ENCODE results near the gene CLEC18B.
A peak's percentile ranks its signal among the peaks of the same experiment; 100 is the strongest.
"Not testable (repeated sequence)": the region's sequence is repeated elsewhere in the genome, so short reads cannot be mapped to it uniquely, and the experiment has no call there.

The CLEC18B gene

DNA sequence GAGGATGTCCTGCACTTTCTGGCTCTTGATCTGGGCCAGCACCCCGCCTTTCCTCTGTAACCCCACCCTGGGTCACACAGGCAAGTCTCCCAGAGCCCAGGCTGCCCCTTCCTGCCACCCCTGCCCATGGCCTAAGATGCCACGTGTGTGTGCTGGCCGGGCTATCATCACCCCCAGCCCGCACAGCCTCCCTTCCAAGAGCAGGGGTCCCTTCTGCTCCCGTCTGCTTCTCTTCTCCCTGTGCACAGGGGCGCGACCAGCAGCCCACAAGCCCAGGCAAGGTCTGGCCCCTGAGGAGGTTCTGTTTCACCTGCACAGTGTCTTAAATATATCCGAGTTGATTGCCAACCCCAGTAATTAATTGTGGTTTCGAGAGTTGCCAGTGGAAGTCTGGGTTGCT lies 10.3 kb downstream of the CLEC18B start:
- DNase-seq; in situ Hi-C loops (cut with HindIII; ENCODE audit: low pct_ligation_motif_present, low pct_unique_long_range_greater_than_20kb, low sequenced_read_pairs): not testable (repeated sequence)

GRCh38 chr16:74410057-74410957 lies 11.0 kb downstream of the CLEC18B start:
- in situ Hi-C loops (cut with HindIII; ENCODE audit: low pct_ligation_motif_present, low pct_unique_long_range_greater_than_20kb, low sequenced_read_pairs); DNase-seq: not testable (repeated sequence)

GRCh38 chr16:74409185-74409981 lies 11.9 kb downstream of the CLEC18B start:
- in situ Hi-C loops (cut with HindIII; ENCODE audit: low pct_ligation_motif_present, low pct_unique_long_range_greater_than_20kb, low sequenced_read_pairs); DNase-seq: not testable (repeated sequence)

DNA sequence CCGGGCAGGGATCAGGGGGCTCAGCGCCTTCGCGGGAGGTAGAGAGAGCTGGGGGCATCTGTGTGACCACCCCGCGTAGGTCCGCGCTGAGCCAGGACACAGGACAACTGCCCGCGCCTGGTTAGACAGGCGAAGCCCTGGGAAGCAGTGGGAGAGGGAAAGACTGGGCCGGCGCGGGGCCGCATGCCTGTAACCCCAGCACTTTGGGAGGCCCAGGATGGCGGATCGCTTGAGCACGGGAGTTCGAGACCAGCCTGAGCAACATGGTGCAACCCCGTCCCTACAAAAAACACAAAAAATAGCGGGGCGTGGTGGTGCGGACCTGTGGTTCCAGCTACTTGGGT lies 13.9 kb downstream of the CLEC18B start:
- DNase-seq; in situ Hi-C loops (cut with HindIII; ENCODE audit: low pct_ligation_motif_present, low pct_unique_long_range_greater_than_20kb, low sequenced_read_pairs): not testable (repeated sequence)

- DNase-seq; in situ Hi-C loops (cut with HindIII; ENCODE audit: low pct_ligation_motif_present, low pct_unique_long_range_greater_than_20kb, low sequenced_read_pairs): not testable (repeated sequence)
Observed at GRCh38 chr16:74406600-74407361, 14.5 kb downstream of the CLEC18B start.

DNA sequence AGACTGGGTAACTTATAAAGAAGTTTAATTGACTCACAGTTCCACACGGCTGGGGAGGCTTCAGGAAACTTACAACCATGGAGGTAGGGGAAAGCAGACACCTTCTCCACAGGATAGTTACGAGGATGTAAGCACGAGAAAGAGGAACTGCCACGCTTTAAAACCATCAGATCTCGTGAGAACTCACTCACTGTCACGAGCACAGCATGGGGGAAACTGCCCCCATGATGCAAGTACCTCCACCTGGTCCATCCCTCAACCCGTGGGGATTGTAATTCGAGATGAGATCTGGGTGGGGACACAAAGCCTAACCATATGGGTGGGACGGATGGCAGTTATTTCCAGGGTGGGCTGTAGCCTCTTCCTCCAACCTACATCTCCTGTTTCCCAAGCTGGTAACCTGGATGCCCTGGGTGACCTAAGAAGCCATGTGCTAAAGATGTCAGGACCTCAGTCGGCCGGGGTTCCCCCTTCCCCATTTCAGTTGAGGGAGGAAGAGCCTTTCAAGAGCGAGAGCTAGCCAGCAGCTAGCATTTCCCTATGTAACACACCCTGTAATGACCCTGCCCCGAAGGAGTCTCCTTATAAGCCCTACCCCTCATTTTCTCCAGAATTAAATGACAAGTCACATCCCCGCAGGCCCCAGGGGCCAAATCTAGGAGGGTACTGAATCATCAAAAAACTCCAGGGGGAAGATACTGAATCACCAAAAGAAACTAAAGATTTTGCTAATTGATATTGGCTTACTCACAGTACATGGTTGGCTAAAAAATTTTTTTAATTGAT lies 16.9 kb downstream of the CLEC18B start:
- in situ Hi-C loops (cut with HindIII; ENCODE audit: low pct_ligation_motif_present, low pct_unique_long_range_greater_than_20kb, low sequenced_read_pairs); DNase-seq: not testable (repeated sequence)

DNA sequence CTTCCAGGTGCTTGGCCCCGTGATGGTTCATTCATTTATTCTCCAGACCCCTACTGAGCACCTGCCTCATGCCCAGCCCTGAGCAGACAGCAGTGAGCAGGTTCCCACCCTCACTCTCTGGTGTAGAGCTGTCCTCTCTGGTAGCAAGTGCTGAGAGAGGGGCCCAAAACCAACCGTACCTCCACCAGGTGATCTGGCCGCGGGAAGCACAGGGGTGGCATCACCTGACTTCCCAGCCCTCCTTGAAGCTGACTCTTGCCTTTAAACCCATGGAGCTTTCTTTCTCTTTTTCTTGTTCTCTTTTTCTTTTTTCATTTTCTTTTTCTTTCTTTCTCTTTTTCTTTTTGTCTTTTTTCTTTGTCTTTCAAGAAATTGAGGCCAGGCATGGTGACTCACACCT lies 21.0 kb downstream of the CLEC18B start:
- peak; percentile 0 for DNase-seq
- in situ Hi-C loops (cut with HindIII; ENCODE audit: low pct_ligation_motif_present, low pct_unique_long_range_greater_than_20kb, low sequenced_read_pairs), result not testable (repeated sequence)

- in situ Hi-C loops (cut with HindIII; ENCODE audit: low pct_ligation_motif_present, low pct_unique_long_range_greater_than_20kb, low sequenced_read_pairs); DNase-seq: not testable (repeated sequence)
Observed at GRCh38 chr16:74398212-74398895, 22.9 kb downstream of the CLEC18B start.

DNA sequence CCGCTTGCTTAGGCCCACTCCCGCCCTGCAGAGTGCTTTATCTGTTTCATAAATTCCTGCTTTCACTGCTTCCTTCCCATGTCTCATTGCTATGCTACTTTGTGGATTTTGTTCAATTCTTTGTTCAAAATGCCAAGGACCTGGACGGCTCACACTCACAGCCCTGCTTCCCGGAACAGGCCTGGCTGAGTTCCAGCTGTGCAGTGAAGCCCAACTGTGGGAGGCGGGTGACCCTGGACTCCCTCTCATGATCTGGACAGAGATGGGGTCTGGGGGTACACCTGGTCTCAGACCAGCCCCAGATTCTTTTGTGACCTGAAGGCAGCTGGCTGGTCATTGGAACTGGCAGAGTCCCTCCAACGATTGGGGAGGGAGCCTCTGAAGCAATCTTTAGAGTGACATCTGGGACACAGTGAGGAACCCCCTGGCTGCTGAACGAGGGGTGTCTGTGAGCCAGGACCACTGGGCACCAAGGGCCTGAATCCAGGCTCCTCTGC lies 24.7 kb downstream of the CLEC18B start:
- in situ Hi-C loops (cut with HindIII; ENCODE audit: low pct_ligation_motif_present, low pct_unique_long_range_greater_than_20kb, low sequenced_read_pairs), result not testable (repeated sequence)

GRCh38 chr16:74394604-74395003 lies 26.7 kb downstream of the CLEC18B start:
- DNase-seq; in situ Hi-C loops (cut with HindIII; ENCODE audit: low pct_ligation_motif_present, low pct_unique_long_range_greater_than_20kb, low sequenced_read_pairs): not testable (repeated sequence)

More for the DNA sequence above, 24.7 kb downstream of the CLEC18B start:
- peak; percentile 44 for DNase-seq

- DNase-seq, result not testable (repeated sequence)
Observed at GRCh38 chr16:74394131-74394530, 27.1 kb downstream of the CLEC18B start.

DNA sequence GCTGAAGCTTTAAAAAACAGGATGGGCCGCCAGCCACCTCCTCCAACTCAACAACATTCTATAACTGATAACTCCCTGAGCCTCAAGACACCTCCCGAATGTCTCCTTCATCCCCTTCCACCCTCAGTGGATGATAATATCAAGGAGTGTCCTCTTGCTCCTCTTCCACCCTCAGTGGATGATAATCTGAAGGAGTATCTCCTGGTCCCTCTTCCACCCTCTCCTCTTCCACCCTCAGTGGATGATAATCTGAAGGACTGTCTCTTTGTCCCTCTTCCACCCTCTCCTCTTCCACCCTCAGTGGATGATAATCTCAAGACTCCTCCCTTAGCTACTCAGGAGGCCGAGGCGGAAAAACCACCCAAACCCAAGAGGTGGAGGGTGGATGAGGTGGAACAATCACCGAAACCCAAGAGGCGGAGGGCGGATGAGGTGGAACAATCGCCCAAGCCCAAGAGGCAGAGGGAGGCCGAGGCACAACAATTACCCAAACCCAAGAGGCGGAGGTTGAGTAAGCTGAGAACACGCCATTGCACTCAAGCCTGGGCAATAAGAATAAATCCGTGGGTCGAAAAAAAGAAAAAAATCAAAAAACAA lies 29.7 kb downstream of the CLEC18B start:
- in situ Hi-C loops (cut with HindIII; ENCODE audit: low pct_ligation_motif_present, low pct_unique_long_range_greater_than_20kb, low sequenced_read_pairs), result not testable (repeated sequence)

More at GRCh38 chr16:74394131-74394530, 27.1 kb downstream of the CLEC18B start:
- in situ Hi-C loops (cut with HindIII; ENCODE audit: low pct_ligation_motif_present, low pct_unique_long_range_greater_than_20kb, low sequenced_read_pairs), result not testable (repeated sequence)

DNA sequence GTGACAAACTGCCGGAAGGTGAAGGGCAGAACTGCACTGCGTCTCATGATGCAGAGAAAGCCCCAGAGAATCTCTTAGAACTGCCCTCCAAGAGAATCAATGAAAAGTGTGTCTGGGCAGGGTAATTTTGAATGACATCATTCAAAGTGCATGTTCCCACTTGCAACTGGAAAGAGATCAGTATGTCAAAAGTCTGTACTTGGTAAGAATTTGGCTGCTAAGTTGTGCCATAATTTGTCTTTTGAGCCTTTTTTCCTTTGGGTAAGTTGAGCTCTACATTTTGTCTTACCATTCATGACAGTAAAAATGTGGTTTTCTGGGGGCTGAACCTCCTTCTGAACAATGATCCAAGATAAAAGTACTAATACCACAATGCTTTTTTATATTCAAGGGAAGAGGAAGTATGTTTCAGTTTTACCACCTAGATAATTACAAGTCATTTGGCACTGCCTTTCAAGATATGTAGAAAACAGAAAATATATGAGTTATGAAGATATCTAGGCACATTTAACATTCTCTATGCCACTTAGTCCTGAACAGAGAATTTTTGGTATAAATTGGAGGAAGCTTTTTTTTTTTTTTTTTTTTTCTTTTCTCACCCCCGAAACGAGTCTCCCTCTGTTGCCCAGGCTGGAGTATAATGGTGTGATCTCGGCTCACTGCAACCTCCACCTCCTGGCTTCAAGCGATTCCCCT lies 38.8 kb downstream of the CLEC18B start:
- DNase-seq; in situ Hi-C loops (cut with HindIII; ENCODE audit: low pct_ligation_motif_present, low pct_unique_long_range_greater_than_20kb, low sequenced_read_pairs): not testable (repeated sequence)

More for the DNA sequence above, 29.7 kb downstream of the CLEC18B start:
- DNase-seq, result peak; percentile 0

- in situ Hi-C loops (cut with HindIII; ENCODE audit: low pct_ligation_motif_present, low pct_unique_long_range_greater_than_20kb, low sequenced_read_pairs); DNase-seq: not testable (repeated sequence)
Observed at GRCh38 chr16:74373847-74374184, 47.5 kb downstream of the CLEC18B start.

DNA sequence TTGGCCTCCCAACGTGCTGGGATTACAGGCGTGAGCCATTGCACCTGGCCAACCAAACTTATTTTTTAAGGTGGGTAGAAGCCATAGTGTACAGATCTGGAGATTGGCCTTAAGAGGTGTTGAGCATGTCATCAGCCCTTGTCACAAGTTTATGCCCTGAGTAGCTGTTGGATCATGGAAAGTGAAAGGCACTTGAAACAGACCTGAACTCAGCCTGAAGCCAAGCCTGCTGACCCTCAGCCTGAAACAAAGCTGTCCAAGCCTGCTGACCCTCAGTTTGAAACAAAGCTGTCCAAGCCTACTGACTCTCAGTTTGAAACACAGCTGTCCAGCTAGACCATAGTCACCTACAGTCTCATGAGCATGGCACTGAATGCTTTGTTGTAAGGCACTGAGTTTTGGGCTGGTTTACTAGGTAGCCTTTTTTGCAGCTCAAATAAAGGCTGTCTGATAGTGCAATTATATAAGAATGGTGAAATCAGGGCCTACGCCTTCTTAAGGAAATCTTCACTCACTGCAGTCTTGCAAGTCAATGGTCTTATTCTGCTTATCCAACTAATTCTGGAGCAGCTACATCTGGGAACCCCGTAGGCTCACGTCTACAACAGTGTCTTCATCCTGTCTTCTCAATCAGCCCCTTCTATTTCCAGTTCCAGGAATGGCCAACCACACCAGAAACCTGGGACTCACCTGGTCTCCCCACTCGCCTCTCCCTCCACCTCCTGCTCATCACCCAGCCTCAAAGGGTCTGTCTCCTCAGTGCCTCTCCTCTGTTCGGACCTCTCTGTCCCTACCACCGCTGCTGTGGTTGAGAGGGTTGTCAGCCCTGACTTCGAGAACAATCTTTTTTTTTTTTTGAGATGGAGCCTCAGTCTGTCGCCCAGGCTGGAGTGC lies 48.1 kb downstream of the CLEC18B start:
- in situ Hi-C loops (cut with HindIII; ENCODE audit: low pct_ligation_motif_present, low pct_unique_long_range_greater_than_20kb, low sequenced_read_pairs), result no loop called here
- no peak for DNase-seq

Data from ACHN (cell line).